ENCODE results near the gene CFB.
A peak's percentile ranks its signal among the peaks of the same experiment; 100 is the strongest.
"Not testable (repeated sequence)": the region's sequence is repeated elsewhere in the genome, so short reads cannot be mapped to it uniquely, and the experiment has no call there.

Gene CFB

DNA sequence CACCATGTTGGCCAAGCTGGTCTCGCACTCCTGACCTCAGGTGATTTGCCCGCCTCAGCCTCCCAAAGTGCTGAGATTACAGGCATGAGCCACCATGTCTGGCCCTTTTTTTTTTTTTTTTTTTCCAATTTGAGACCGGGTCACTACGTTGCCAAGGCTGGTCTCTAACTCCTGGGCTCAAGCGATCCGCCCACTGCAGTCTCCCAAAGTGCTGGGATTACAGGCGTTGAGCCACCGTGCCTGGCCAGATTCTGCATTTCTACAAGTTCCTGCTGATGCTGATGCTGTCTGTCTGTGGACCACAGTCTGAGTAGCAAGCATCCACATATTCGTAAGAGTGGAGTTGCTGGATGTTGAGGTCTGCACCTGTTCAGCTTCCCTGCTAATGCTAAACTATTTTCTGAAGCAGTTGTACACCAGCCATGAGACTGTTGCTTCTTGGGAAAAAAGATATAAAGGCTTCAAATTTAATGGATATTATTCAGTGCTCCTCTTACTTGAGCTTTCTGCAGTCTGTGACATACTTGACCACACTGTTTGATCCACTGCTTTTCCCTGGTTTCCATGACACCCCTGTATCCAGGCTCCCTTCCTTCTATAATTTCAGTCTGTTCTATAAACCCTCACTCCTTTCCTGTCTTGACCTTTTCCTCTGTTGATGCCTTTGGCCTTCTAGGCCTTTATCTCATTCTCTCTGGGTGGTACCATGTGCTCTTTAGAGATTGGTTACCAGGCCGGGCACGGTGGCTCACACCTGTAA lies 33.9 kb upstream of the CFB start:
- DNase-seq = no peak

DNA sequence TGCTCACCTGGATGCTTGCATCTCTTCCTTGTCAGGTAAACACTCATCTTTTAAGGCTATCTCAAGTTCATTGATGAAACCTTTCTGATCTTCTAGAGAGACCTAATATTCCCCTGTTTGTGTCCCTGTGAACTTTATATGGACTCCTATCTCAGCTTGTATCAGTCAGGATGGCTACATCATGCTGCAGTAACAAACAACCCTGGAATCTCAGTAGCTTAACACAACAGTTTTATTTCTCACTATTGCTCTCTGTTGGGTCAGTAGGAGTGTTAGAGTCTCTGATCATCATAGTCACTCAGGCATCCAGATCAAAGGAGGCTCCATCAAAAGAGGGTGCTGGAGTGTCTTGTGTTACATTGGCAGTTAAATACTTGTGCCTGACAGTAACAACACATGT lies 30.5 kb upstream of the CFB start:
- DNase-seq = no peak

DNA sequence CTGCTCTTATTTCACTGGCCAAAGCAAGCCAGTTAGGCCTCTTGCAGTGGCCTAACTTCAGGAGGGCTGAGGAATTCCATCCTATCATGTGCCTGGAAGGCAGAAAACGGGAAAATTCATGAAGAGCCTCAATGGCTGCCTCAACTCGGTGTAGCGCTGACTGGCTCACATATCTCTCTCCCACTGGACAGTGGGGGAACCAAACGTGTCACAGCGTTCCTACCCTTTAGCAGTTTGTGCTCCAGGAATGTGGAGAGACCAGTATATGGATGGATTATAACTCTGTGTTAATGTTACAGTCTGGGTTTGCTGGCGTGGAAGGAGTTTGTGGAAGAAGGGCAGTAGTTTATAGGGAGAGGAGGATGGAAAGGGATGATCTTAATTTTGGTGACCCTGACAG lies 30.1 kb upstream of the CFB start:
- no peak for DNase-seq

DNA sequence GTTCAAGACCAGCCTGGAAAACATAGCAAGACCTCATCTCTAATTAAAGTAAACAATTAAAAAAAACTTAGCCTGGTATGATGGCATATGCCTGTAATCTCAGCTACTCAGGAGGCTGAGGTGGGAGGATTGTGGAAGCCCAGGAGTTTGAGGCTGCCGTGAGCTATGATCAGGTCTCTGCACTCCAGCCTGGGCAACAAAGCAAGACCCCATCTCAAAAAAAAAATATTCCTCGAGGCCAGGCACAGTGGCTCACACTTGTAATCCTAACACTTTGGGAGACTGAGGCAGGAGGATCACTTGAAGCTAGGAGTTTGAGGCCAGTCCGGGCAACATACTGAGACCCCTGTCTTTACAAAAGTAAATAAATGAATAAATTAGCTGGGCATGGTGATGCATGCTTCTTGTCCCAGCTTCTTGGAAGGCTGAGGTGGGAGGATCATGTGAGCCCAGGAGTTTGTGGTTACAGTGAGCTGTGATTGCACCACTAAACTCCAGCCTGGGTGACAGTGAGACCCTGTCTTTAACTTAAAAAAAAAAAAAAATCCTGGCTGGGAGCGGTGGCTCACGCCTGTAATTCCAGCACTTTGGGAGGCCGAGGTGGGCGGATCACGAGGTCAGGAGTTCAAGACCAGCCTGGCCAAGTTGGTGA lies 27.7 kb upstream of the CFB start:
- peak; percentile 47 to 70 (median 65) for DNase-seq

DNA sequence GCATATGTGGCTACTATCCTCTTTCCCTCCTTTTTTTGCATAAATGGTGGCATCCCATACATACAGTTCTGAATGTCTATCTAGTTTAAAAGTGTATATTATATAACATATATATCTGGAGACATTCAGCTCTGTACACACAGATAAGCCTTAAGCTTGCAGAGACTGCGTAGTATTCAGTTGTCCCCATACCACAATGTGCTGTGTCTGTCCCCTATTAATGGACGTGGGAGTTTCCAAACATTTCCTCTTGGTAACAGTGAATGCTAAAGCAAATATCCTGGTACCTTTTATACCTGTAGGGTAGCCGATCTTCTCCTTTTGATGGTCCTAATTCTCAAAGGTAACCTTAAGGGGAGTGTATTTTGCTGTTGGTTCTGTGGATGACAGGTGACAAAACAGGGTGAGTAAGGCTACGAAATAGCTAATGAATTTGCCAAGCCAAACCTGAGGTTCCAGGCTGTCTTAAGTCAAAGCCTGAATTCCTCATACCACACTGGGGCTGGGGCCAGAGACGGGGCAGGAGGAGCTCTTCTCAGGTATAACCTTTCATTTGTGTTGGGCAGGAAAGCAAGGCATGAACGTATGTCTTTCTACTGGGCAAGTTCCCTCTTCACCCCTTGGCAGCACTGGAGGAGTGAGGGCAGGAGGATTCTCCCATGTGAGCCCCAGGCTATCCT lies 26.1 kb upstream of the CFB start:
- DNase-seq = no peak

DNA sequence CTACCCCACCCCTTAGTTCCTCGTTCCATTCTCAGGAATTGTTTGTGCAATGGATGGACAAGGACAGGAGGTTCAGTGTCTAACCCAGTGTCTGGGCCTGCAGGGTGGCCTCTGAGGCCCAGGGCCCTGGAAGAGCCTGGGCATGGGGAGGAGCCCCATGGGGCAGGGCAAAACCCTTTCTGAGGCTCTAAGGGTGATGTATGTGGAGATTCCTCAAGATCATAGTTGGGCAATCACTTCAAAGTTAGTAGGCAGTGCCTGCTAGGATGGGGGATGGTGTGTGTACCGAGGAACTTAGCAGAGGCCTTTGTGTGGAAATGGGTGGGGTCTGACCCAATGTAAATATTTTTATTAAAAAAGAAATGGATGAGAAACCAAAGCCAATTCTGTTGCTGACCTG lies 25.1 kb upstream of the CFB start:
- peak; percentile 46 to 70 (median 66) for DNase-seq

DNA sequence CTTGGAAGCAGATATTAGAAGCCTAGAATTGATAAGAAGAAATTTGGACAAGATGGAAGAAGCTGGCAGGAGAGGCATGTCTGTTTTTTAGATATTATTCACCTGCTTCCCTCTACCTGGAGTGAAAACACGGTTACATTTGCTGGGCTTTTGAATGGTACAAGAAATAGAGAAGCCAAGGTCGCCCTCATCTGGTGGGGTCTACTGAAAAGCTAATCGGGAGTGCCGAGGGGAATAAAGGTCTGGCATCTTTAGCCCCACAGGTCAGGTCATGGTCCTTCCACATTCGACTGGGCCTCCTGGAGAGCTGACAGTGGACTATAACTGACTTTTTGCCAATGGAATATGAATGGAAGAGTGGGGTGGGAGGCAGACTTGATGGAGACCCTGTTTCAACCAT lies 23.0 kb upstream of the CFB start:
- peak in 3 of 4 experiments; percentile 33 to 58 (median 38) for DNase-seq

DNA sequence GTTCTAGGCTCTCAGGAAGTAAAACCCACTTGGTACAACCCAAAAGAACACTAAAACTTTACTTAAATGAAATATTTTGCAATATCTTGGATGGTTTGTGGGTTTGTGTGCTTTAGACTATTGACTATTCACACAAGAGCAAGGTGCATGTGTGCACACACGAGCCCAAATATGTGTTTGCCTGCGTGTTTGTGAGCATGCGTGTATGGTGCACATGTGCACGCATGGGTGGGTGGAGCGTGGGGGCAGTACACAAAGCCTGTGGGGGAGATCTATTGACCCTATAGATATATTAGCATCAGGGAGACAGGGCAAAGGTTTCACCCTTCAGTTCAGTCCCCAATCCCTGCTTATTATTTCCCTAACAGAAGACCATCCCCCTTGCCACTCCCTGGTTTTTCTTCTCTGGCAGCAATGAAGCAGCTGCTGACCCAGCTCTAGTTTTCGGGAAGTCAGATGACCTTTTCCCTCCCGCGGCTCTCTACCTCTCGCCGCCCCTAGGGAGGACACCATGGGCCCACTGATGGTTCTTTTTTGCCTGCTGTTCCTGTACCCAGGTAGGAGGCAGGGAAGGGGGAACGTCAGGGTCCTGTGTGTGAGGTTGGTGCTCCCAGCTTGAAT lies 18.5 kb upstream of the CFB start, which contains the start of gene C2:
C2 (plus strand) TSS at position 476 of the 621 bp plus-strand sequence; CDS start at position 512, 36 bp downstream.
- DNase-seq = peak in 2 of 4 experiments; percentile 35 to 48

DNA sequence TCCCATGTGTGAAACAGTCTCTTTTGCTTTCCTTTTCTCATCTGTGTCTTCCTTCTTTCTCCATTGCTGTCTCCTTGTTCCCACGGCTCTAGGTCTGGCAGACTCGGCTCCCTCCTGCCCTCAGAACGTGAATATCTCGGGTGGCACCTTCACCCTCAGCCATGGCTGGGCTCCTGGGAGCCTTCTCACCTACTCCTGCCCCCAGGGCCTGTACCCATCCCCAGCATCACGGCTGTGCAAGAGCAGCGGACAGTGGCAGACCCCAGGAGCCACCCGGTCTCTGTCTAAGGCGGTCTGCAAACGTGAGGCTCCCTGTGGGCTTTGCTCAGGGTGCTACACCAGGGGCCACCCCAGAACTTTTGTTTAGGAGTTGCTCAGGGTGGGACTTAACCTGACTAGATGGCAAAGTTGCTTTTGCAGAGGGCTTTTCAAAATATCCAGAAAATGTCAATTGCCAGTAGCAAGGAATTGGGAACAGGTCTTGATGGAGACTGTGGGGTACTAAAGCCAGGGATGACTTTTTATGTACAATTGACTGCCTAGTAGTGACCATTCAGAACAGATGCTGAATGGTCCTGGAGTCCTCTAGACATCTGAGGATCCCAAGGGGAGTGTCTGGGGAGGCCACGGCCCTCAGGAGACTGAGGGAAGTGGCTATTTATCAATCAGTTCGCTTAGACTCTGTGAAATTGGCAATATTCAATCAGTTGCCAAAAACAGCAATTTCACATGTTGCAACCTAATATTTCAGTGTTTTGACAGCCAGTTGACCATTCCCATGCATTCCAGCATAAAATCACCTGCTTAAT lies 17.8 kb upstream of the CFB start:
- no peak for DNase-seq

DNA sequence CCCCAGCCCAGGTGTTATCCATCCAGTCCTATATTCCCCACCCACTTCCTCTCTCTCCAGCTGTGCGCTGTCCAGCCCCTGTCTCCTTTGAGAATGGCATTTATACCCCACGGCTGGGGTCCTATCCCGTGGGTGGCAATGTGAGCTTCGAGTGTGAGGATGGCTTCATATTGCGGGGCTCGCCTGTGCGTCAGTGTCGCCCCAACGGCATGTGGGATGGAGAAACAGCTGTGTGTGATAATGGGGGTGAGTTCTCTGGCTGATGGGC lies 17.3 kb upstream of the CFB start:
- DNase-seq = no peak

DNA sequence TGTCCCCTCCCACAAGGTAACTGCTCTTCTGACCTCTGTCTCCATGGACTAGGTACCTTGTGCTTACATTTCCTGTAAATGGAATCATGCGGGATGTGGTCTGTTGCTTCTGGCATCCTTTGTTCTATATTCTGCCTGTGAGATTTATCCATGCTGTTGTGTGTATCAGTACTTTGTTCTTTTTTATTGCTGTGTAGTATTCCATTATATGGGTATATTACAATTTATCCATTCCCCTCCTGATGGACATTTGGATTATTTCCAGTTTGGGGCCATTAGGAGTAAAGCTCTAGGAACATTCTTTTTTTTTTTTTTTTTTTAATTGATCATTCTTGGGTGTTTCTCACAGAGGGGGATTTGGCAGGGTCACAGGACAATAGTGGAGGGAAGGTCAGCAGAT lies 14.9 kb upstream of the CFB start:
- DNase-seq = no peak

DNA sequence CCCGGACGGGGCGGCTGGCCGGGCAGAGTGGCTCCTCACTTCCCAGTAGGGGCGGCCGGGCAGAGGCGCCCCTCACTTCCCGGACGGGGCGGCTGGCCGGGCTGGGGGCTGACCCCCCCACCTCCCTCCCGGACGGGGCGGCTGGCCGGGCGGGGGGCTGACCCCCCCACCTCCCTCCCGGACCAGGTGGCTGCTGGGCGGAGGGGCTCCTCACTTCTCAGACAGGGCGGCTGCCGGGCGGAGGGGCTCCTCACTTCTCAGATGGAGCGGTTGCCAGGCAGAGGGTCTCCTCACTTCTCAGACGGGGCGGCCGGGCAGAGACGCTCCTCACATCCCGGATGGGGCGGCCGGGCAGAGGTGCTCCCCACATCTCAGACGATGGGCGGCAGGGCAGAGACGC lies 13.8 kb upstream of the CFB start:
- not testable (repeated sequence) for DNase-seq

DNA sequence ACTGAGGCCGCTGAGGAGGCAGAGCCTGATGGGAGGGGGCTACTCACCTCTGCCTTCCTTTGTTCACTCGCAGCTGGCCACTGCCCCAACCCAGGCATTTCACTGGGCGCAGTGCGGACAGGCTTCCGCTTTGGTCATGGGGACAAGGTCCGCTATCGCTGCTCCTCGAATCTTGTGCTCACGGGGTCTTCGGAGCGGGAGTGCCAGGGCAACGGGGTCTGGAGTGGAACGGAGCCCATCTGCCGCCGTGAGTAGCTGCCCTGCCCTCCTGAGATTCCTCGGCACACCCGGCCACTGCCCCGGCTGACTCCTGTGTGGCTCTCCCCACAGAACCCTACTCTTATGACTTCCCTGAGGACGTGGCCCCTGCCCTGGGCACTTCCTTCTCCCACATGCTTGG lies 12.4 kb upstream of the CFB start:
- no peak for DNase-seq

DNA sequence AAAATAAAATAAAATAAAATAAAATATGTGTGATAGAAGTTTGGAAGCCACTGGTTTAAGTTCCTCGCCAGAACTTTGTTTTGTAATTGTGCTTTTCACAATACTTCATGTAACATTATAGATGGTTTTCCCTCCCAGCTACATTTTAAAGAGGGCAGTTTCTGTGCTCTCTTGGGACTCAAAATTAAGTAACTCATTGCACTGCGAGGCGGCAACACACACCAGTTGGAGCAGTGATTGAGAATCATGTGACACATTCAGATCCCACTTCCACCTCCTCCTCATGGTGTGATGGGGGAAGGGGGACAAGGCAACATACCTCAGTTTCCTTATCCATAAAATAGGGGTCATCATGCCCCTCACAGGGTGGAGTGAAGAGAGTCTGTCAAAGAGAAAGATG lies 10.9 kb upstream of the CFB start:
- peak in 3 of 4 experiments; percentile 16 to 52 (median 17) for DNase-seq

DNA sequence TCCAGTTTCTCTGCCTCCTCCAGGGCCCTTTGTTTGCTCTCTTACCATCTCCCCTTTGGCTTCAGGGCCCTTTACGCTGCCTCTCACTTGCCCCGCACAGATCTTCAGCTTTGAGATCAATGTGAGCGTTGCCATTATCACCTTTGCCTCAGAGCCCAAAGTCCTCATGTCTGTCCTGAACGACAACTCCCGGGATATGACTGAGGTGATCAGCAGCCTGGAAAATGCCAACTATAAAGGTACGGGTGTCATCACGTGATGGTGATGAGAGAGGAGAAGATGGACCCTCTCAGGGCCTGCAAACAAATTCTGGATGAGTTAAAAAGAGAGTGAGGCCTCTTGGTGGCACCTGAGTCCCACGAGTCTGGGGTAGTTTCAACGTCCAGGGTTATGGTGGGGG lies 10.1 kb upstream of the CFB start:
- DNase-seq = no peak

DNA sequence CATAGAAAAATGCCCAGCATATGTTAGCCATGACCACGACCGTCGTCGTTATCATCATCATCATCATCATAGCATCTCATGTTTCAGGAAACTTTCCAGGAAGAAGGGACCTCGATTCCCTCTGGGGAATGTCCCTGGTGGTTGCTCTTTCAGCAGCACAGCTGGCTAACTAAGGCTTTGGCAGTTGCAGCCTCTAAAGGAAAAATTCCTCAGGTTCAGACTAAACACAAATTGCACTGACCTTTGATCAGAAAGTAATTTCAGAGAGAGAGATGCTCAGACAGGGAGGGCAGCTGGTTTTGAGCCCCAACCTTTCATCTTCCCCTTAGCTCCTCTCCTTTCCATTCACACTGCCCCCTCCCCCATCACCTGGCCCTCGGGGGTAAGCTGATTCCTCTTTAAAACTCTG lies 5.6 kb upstream of the CFB start:
- DNase-seq = no peak

DNA sequence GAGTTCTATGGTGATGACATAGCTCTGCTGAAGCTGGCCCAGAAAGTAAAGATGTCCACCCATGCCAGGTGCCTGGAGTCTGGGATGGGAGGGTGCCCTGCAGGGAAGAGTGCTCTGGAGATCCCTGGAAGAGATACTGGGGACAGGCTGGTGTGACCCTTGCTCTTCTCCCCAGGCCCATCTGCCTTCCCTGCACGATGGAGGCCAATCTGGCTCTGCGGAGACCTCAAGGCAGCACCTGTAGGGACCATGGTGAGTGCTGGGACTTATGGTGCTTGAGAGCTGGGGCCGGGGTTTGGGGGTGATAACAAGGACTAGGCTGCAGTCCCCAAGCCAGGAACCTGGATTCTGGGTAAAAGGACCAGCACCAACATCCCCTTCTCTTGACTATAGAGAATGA lies 2.2 kb upstream of the CFB start:
- no peak for DNase-seq

DNA sequence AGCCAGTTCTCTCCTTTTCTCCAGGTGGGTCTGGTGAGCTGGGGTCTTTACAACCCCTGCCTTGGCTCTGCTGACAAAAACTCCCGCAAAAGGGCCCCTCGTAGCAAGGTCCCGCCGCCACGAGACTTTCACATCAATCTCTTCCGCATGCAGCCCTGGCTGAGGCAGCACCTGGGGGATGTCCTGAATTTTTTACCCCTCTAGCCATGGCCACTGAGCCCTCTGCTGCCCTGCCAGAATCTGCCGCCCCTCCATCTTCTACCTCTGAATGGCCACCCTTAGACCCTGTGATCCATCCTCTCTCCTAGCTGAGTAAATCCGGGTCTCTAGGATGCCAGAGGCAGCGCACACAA lies 765 bp upstream of the CFB start:
- no peak for DNase-seq

DNA sequence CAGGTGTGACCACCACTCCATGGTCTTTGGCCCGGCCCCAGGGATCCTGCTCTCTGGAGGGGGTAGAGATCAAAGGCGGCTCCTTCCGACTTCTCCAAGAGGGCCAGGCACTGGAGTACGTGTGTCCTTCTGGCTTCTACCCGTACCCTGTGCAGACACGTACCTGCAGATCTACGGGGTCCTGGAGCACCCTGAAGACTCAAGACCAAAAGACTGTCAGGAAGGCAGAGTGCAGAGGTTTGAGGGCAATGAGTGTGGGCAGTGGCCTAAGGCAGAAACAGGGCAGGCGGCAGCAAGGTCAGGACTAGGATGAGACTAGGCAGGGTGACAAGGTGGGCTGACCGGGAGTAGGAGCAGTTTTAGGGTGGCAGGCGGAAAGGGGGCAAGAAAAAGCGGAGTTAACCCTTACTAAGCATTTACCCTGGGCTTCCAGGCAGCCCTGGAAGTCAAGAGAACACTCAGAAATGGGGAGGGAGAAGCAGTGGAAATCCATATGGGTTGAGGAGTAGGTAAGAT lies 533 bp downstream of the CFB start:
- no peak for DNase-seq

DNA sequence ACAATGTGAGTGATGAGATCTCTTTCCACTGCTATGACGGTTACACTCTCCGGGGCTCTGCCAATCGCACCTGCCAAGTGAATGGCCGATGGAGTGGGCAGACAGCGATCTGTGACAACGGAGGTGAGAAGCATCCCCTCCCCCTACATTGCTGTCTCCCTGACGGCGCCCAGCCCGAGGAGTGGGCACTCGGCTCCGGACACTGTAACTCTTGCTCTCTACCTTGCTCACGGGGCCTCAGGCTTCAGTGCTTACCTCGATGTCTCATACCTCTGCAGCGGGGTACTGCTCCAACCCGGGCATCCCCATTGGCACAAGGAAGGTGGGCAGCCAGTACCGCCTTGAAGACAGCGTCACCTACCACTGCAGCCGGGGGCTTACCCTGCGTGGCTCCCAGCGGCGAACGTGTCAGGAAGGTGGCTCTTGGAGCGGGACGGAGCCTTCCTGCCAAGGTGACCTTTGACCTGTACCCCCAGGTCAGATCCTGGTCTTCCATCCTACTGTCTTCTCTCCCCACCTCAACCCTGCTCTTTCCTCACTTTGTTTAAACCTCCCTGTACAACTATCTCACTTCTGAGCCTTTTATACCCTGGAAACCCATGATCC lies 1.3 kb downstream of the CFB start:
- DNase-seq = no peak

DNA sequence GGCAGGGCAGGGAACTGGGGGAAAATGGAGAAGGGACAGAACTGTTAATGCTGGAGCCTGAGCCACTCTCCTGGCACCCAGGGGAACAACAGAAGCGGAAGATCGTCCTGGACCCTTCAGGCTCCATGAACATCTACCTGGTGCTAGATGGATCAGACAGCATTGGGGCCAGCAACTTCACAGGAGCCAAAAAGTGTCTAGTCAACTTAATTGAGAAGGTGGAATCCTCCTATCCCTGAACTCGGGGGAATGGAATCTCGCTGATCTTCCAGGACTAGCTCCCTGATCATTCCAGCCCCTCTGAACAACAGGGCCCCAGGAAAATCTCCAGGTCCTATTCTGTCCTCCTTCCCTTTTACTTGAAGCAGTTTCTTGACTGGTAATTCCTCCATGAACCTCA lies 2.0 kb downstream of the CFB start:
- no peak for DNase-seq

DNA sequence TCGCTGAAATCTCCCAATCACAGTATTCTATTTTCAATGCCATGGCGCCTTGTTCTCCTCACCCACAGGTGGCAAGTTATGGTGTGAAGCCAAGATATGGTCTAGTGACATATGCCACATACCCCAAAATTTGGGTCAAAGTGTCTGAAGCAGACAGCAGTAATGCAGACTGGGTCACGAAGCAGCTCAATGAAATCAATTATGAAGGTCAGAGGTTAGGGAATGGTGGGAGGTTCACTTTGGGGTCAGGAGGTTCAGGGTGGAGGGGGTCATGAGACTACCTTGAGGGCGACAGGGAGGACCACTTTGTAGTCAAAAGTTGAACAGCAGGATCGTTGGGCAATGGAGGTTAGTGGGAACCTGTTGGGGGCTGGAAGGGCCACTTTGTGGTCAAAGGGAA lies 2.4 kb downstream of the CFB start:
- no peak for DNase-seq
